HG03469 (cell line): ENCODE measurements around the gene ARAP2.

ENCODE experiments used
- ATAC-seq: cut with Tn5 transposase; IDR thresholded peaks from one replicate; pipeline ENCODE4 v1.9.1; 2021; ENCODE audit warnings: mild to moderate bottlenecking, moderate library complexity, moderate number of reproducible peaks; ENCODE audit not compliant: unreplicated experiment

ARAP2 gene

GRCh38 chr4:36053930-36054329 is 190.4 kb downstream of the ARAP2 start:
- ATAC-seq, result no peak

- ATAC-seq, result no peak
These were observed 192.7 kb downstream of the ARAP2 start for GRCh38 chr4:36051634-36052033.

- no peak for ATAC-seq
These were observed 198.3 kb downstream of the ARAP2 start for GRCh38 chr4:36046026-36046425.

GRCh38 chr4:36043901-36044300 is 200.4 kb downstream of the ARAP2 start:
- no peak for ATAC-seq

GRCh38 chr4:36043241-36043640 is 201.1 kb downstream of the ARAP2 start:
- ATAC-seq, result no peak

- ATAC-seq, result no peak
These were observed 202.0 kb downstream of the ARAP2 start for GRCh38 chr4:36042122-36042970.

GRCh38 chr4:36041340-36041739 is 203.0 kb downstream of the ARAP2 start:
- ATAC-seq, result no peak

- ATAC-seq, result no peak
These were observed 205.3 kb downstream of the ARAP2 start for GRCh38 chr4:36039026-36039425.

GRCh38 chr4:36038491-36038890 is 205.8 kb downstream of the ARAP2 start:
- ATAC-seq, result no peak

GRCh38 chr4:36037127-36037526 is 207.2 kb downstream of the ARAP2 start:
- ATAC-seq, result no peak

- ATAC-seq, result no peak
These were observed 214.4 kb downstream of the ARAP2 start for GRCh38 chr4:36029951-36030350.

- no peak for ATAC-seq
These were observed 217.1 kb downstream of the ARAP2 start for GRCh38 chr4:36027203-36027602.

GRCh38 chr4:36026348-36026880 is 217.9 kb downstream of the ARAP2 start:
- no peak for ATAC-seq

- ATAC-seq, result no peak
These were observed 219.2 kb downstream of the ARAP2 start for GRCh38 chr4:36024901-36025660.

- no peak for ATAC-seq
These were observed 224.0 kb downstream of the ARAP2 start for GRCh38 chr4:36020351-36020750.
